HG02642 (cell line): ENCODE data around the gene CCDC146.
A peak's percentile ranks its signal among the peaks of the same experiment; 100 is the strongest.
"Not testable (repeated sequence)": the region's sequence is repeated elsewhere in the genome, so short reads cannot be mapped to it uniquely, and the experiment has no call there.

Experiments used
- ATAC-seq: cut with Tn5 transposase; IDR thresholded peaks from one replicate; pipeline ENCODE4 v1.9.1; 2021; ENCODE audit warnings: mild to moderate bottlenecking; ENCODE audit not compliant: unreplicated experiment, poor library complexity

CCDC146 gene

GRCh38 chr7:77244222-77244934 is 122.0 kb downstream of the CCDC146 start:
- ATAC-seq, result no peak

DNA sequence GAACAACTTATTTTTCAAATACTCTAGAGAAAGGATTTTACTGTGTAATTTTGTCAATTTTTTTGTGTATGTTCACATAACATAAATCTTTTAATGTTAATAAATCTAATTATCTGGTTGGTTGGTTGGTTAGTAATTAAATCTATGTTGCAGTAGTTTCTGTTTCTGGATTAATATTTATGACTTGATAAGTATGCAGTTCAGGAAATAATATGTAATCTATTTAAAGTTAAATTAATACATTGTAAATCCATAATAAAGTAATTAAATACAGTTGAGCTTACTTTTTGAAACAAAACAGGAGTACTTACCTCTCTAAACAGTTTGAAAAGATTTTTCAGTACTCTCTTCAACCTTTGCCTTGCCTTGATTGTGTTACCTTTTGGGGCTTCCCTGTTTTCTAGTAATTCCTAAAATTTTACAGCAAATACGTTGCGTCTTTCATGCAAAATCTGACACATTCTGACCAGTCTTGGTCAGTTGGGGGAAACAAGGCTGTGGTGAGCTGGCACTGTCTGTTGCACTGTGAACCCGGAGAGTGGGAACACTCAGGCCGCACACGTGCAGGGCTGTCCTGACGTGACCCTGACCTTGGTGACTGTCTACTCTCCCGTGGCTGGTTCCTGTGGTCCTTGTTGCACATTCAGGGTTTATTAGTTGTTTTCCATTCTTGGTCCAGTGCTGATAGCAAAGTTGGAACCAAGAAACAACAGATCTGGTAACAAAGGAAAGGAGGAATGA is 122.8 kb downstream of the CCDC146 start:
- ATAC-seq, result no peak

- no peak for ATAC-seq
These were observed 123.7 kb downstream of the CCDC146 start for GRCh38 chr7:77246026-77246640.

GRCh38 chr7:77247206-77247850 is 124.9 kb downstream of the CCDC146 start:
- ATAC-seq, result peak; percentile 91

DNA sequence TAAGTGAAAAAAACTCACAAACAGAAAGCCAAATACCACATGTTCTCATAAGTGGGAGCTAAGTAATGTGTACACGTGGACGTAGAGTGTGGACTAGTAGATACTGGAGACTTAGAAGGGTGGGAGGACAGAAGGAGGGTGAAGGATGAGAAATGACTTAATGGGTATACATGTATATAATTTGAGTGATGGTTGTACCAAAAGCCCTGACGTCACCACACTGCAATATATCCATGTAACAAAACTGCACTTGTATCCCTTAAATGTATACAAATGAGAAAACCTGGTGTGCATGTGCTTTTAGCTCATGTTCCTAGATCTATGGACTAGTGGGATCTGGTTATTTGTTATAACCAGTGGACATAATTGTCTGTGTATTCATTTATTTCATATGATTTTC is 125.7 kb downstream of the CCDC146 start:
- ATAC-seq, result no peak

GRCh38 chr7:77252506-77252905 is 130.1 kb downstream of the CCDC146 start:
- no peak for ATAC-seq

GRCh38 chr7:77253151-77253550 is 130.7 kb downstream of the CCDC146 start:
- ATAC-seq, result no peak

DNA sequence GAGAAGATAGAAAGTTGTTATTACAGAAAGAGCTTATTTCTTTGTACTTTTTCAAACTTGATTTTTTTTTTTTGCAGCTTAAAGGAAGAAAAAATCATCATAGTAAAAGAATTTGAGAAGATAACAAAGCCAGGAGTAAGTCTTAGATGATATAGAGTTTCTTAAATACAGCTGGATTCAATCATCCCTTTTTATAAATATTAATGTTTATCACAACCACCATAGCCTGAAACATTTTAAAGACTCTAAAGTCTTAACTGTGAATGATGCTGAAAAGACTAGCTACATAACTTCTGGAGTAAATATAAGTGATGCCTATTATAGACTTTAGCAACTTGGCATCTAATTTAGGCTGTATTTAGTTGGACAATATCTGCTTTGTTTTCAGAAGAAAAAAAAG is 132.0 kb downstream of the CCDC146 start:
- no peak for ATAC-seq

DNA sequence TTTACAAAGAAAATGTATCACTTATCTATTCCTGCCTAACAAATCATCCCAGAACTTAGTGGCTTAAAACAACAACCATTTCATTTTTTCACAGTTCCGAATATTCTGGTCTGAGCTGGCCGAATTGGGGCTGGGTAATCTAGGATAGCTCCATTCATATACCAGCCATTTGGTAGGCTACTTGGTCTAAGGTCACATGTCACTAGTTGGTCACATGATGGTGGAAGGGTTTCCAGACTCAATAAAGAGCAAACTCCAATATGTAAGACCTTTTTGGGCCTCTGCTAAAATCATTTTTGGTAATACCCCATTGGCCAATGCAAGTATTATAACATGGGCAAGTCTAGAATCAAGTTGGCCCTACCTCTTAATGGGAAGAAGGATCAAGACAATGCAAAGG is 132.5 kb downstream of the CCDC146 start:
- ATAC-seq, result no peak

DNA sequence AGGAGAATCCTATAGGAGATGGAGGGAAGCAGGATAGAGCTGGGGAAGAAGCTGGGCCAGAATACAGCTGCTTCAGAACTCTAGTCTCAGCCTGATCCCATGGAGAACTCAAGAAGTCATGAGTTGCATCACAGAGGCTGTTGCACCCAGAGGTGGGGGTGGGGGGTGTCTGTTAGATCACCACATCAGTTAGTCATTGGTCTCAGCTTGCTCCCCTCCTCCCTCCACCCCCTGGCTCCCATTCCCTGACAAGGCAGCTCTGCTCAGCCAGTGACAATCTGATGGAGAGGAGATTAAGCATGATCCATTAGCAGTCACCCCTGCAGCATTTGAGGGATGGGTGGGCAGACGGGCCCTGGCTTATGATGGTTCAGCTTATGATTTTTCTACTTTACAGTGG is 135.6 kb downstream of the CCDC146 start:
- ATAC-seq, result no peak

DNA sequence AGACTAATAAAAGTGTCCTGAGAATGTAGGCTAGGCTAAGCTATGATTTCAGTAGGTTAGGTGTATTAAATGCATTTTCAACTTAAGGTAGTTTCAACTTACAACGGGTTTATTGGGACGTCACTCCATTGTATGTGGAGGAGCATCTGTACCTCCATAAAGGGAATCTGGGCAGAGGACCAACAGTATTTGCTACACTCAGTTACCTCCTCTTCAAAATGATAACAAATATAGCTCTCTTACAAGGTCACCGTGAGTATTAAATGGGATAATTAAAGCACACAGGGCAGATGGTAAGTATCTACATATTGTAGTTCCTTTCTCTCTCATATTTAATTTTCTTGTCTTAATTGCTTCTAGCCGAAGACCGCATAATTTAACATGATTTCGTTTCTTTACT is 136.2 kb downstream of the CCDC146 start:
- no peak for ATAC-seq

GRCh38 chr7:77262316-77262715 is 139.9 kb downstream of the CCDC146 start:
- ATAC-seq, result no peak

GRCh38 chr7:77265666-77266065 is 143.3 kb downstream of the CCDC146 start:
- ATAC-seq, result no peak

- peak; percentile 91 for ATAC-seq
These were observed 143.9 kb downstream of the CCDC146 start for GRCh38 chr7:77266291-77266794.

DNA sequence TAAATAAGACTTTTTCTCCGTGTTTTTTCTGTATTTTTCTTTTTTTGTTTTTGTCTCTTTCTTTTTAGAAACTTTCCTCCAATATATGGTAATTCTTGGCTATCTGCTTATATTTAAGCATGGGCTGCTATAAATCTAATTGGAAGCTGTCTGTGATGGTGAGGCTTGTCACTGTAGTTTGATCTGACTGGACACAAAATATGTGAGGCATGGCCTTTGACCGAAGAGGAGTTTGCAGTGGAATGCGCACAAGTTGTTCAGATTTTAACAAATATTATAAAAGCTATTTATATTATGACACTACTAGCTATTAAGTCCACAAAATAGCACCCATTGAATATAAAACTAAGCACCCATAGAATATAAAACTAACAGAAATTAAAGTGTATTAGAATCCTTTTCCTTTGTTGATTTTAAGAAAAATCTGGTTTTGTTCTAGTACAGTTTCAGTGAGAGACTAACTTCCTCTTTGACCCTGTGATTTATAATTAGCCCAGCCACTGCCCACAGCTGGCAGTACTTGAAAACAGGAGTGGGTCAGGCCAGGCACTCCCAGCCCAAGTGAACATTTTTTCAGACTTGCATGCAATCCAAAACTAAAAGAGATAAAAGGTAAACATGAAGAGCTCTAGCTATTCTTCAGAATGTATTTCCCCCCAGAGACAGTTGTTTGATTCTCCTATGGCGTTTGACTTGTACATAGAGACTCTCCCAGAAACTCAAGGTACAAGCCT is 147.1 kb downstream of the CCDC146 start:
- ATAC-seq, result peak; percentile 77

GRCh38 chr7:77270094-77270480 is 147.7 kb downstream of the CCDC146 start:
- no peak for ATAC-seq

DNA sequence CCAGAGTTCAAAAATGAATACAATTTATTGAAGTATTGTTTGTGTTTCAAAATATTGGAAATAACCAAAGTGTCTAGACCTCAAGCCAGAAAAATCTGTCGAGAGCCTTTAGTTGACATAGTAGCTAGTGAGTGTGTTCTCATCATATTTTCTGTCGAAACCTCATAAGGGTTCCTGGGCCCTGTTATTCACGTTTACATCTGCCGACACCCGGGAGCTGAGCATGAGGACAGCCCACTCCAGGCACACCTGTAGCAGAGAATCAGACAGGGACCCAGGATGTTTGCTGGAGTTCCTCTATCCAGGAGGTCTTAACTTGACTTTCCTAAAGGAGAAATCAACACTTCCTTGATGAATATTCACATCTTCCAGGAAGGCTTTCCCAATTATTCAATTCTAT is 149.4 kb downstream of the CCDC146 start:
- ATAC-seq, result no peak

DNA sequence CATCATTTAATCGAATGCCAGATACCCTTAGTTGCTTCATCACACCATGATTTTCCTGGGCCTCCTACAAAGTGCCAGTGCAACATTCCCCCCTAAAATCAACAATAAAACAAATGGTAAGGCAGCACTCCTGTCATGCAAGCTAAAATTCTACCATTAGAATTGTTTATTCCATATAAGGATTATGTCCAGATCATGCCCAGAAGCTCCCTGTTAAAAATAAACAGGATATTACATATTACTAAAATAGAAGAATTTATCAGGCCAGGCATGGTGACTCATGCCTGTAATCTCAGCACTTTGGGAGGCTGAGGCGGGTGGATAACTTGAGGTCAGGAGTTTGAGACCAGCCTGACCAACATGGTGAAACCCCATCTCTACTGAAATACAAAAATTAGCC is 153.2 kb downstream of the CCDC146 start:
- ATAC-seq, result not testable (repeated sequence)

- ATAC-seq, result no peak
These were observed 153.7 kb downstream of the CCDC146 start for GRCh38 chr7:77276120-77276519.

DNA sequence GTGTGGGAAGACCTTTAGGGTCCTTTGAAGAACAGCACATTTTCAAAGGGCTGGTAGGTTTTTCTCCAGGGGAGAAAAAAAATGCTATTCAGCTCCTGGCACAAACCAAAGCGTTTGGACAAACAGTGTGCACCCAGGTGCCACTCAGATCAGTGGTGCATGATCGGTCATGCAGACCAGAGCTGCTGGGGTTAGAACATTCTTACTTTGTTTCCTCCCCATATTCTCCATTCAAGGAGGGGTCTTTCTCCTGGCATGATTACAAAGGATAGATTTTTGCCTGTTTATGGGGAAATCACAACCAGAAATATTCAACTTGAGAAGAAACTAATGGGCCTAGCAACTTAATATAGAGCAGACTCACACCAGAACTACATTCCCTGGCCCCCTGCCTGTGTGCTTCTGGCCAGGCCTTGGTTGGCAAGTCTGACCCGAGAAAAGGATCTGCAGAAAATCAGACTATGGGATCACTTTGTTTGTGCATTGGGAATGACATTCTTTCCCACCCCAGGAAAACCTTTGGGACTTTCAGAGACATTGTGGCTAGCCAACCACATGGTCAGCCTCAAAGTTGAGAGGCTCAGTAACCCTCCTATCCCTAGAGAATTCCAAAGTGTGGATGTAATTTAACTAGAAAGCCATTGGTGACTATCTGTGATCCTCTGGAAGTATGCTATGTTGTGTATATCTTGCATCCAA is 159.5 kb downstream of the CCDC146 start:
- no peak for ATAC-seq
